GM23338 (cell line): ENCODE results near the gene SMC4. TPM values are rescaled to one million over a fixed set of nuclear protein-coding genes. Genes with fewer than 3 reads are reported as not detected.

Experiments
- CREB1 ChIP-seq: fragments of 250-450 bp; sonication (Bioruptor Pico); IDR thresholded peaks from 2 replicates; pipeline ENCODE4 v1.5.0; 2020; ENCODE audit warnings: low read depth, mild to moderate bottlenecking, moderate library complexity
- CTCF ChIP-seq, 2 experiments: fragments of 200-600 bp in 1 of 2; sonication (generic) in 1 of 2; conservative IDR thresholded peaks; 2 replicates each; pipeline versions ENCODE4 v1.5.1 to v1.6.1; 2016 to 2017; ENCODE audit warnings: antibody characterized with exemption in 2 of 2, low read depth in 2 of 2, mild to moderate bottlenecking in 2 of 2, moderate library complexity in 1 of 2
- ETS1 ChIP-seq: IDR thresholded peaks from 2 replicates; pipeline ENCODE4 v1.6.1; 2016; ENCODE audit warnings: antibody characterized with exemption
- EZH2 ChIP-seq: fragments of 200-600 bp; sonication (generic); IDR thresholded peaks from one replicate; pipeline ENCODE4 v1.8.0; 2017; ENCODE audit warnings: antibody characterized with exemption, mild to moderate bottlenecking, low read depth; ENCODE audit not compliant: unreplicated experiment
- EZH2phosphoT487 ChIP-seq: fragments of 200-600 bp; sonication (generic); IDR thresholded peaks from one replicate; pipeline ENCODE4 v1.8.1; 2018; ENCODE audit warnings: antibody characterized with exemption; ENCODE audit not compliant: unreplicated experiment
- JUNB ChIP-seq: IDR thresholded peaks from one replicate; pipeline ENCODE4 v1.6.1; 2016; ENCODE audit warnings: antibody characterized with exemption; ENCODE audit not compliant: unreplicated experiment
- STAT1 ChIP-seq: IDR thresholded peaks from one replicate; pipeline ENCODE4 v1.6.1; 2016; ENCODE audit warnings: antibody characterized with exemption; ENCODE audit not compliant: unreplicated experiment
- ZNF114 ChIP-seq: fragments of 250-450 bp; sonication (Bioruptor Pico); IDR thresholded peaks from 2 replicates; pipeline ENCODE4 v1.5.0; 2020; ENCODE audit warnings: mild to moderate bottlenecking, moderate library complexity
- ZNF331 ChIP-seq: fragments of 250-450 bp; sonication (Bioruptor Pico); IDR thresholded peaks from 2 replicates; pipeline ENCODE4 v1.5.0; 2020; ENCODE audit warnings: low read depth, mild to moderate bottlenecking, moderate library complexity
- ZNF462 ChIP-seq: fragments of 250-450 bp; sonication (Bioruptor Pico); IDR thresholded peaks from 2 replicates; pipeline ENCODE4 v1.5.0; 2020; ENCODE audit warnings: mild to moderate bottlenecking, moderate library complexity
- polyA plus RNA-seq: library from polyadenylated mRNA; unstranded; fragments of >200 nt; fragmentation: Nextera tagmentation; extraction: Ambion mirVana; gene quantifications from 2 replicates; pipeline ENCODE4 v1.2.1, GENCODE V29; 2016
- total RNA-seq: library from RNA; depleted of rRNA; stranded (reverse); fragments of >200 nt; shearing (Covaris generic); gene quantifications from 2 replicates; pipeline ENCODE4 v1.2.3, GENCODE V29; 2014

The SMC4 gene
- total and polyA plus RNA-seq, 2 experiments from 2014 or later: 167 to 412 TPM

- TF ChIP-seq ZNF462 (CRISPR knock-in tag) (no peak), ZNF114 (no peak), ZNF331 (no peak), JUNB (no peak), CTCF (conservative IDR thresholded peaks at IDR 0.05; ENCODE audit: low read depth in 2 of 2) (no peak), CREB1 (CRISPR knock-in tag) (no peak), EZH2 (no peak), STAT1 (no peak), EZH2phosphoT487 (no peak), ETS1 (no peak)
These were observed 51.4 kb downstream of the SMC4 start (continued) for GRCh38 chr3:160450846-160451245.
